Measurements from ENCODE around the gene CAPN9. TPM values are rescaled to one million over a fixed set of nuclear protein-coding genes. Genes with fewer than 3 reads are reported as not detected.

Gene CAPN9
- total and polyA plus RNA-seq, 9 of the 15 experiments (the other 6 are each of a cell fraction or from before 2014, with no cell fraction given): not detected

DNA sequence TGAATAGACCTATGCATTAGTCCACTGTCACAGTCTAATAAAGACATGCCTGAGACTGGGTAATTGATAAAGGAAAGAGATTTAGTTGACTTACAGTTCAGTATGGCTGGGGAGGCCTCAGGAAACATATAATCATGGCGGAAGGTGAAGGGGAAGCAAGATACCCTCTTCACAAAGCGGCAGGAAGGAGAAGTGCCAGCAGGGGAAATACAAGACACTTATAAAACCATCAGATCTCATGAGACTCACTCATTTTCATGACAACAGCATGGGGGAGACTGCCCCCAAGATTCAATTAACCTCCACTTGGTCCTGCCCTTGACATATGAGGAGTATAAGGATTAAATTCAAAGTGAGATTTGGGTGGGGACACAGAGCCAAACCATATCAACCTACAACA, 59.4 kb downstream of the CAPN9 start:
- in situ Hi-C loops (cut with MboI): loop anchor here (10.0 kb wide), 1 partner anchor 798 kb away; no protein-coding TSS in a partner anchor
- H2AFZ ChIP-seq (ENCODE audit: low read depth, low read length): no peak overlapping the region
- no peak overlapping the region for H3K4me2 ChIP-seq (ENCODE audit: insufficient read depth, low read length)
- no peaks in the 10 kb centered on the region for H3K9me3 ChIP-seq (replicated peaks; ENCODE audit: control insufficient read depth, insufficient read depth, low read depth, low read length)
- no peaks in the 10 kb centered on the region for H3K4me1 ChIP-seq (replicated peaks in 1 of 2; ENCODE audit: control insufficient read depth in 2 of 2, insufficient read depth in 2 of 2, low read length in 2 of 2)
- no peaks in the 10 kb centered on the region for H4K20me1 ChIP-seq (replicated peaks; ENCODE audit: control insufficient read depth, insufficient read depth, low read length)
- H3K4me3 ChIP-seq: no peak overlapping the region
- H3K9me1 ChIP-seq (ENCODE audit: control insufficient read depth, insufficient read depth, low read length): no peaks in the 10 kb centered on the region
- BruUV-seq (replicated peaks): no TSS peak
- no peak overlapping the region for H3K27ac ChIP-seq (ENCODE audit: extremely low read depth, low read depth, low read length)
- peaks cover 0 to 26% of the 10 kb centered on the region in 2 experiments; a peak in 2 of 5 replicates for H3K27me3 ChIP-seq (ENCODE audit: control insufficient read depth in 2 of 2, insufficient read depth in 2 of 2, low read length in 2 of 2)
- intact Hi-C loops (cut with micrococcal nuclease): no loop called here
- WGBS (ENCODE audit: insufficient coverage, low coverage, missing lambda C conversion rate): 4% methylated on average over 2 of the region's 2 CpGs
- no peaks in the 10 kb centered on the region for H3K79me2 ChIP-seq (ENCODE audit: control insufficient read depth, insufficient read depth, low read length)
- DNase-seq (ENCODE audit: extremely low read depth in 1 of 4, low spot score in 3 of 4) (no peak), FAIRE-seq (no peak), ATAC-seq (no peak)
- CTCF ChIA-PET (ENCODE audit: low intra/inter-chr PET ratio): no interaction called here
- no peak overlapping the region for H3K9ac ChIP-seq (ENCODE audit: insufficient read depth in 1 of 2, low read depth in 2 of 2, low read length in 2 of 2)
- POLR2A ChIA-PET: no interaction called here
- H3K36me3 ChIP-seq (ENCODE audit: control insufficient read depth, insufficient read depth, low read length): no peaks in the 10 kb centered on the region
- TF ChIP-seq, protein P1, sequence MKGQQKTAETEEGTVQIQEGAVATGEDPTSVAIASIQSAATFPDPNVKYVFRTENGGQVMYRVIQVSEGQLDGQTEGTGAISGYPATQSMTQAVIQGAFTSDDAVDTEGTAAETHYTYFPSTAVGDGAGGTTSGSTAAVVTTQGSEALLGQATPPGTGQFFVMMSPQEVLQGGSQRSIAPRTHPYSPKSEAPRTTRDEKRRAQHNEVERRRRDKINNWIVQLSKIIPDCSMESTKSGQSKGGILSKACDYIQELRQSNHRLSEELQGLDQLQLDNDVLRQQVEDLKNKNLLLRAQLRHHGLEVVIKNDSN (CRISPR knock-in tag; IDR thresholded peaks at IDR 0.05): no peak
- TF ChIP-seq KDM5B (IDR thresholded peaks at IDR 0.05; ENCODE audit: insufficient replicate concordance, low read depth, low read length) (no peak), BACH1 (tag; IDR thresholded peaks at IDR 0.05) (no peak), ZNF77 (CRISPR knock-in tag; IDR thresholded peaks at IDR 0.05) (no peak), SREBF1 (IDR thresholded peaks at IDR 0.05; ENCODE audit: borderline replicate concordance, low read depth, low read length) (no peak), ZNF589 (CRISPR knock-in tag; IDR thresholded peaks at IDR 0.05; ENCODE audit: low read depth) (no peak), PURB (CRISPR knock-in tag; IDR thresholded peaks at IDR 0.05; ENCODE audit: low read depth) (no peak), ZNF165 (CRISPR knock-in tag; IDR thresholded peaks at IDR 0.05; ENCODE audit: borderline replicate concordance) (no peak), ETV5 (CRISPR knock-in tag; IDR thresholded peaks at IDR 0.05; ENCODE audit: low read depth) (no peak)
- TF ChIP-seq, protein P2, sequence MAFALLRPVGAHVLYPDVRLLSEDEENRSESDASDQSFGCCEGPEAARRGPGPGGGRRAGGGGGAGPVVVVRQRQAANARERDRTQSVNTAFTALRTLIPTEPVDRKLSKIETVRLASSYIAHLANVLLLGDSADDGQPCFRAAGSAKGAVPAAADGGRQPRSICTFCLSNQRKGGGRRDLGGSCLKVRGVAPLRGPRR (CRISPR knock-in tag; IDR thresholded peaks at IDR 0.05): no peak
- TF ChIP-seq, protein P3, sequence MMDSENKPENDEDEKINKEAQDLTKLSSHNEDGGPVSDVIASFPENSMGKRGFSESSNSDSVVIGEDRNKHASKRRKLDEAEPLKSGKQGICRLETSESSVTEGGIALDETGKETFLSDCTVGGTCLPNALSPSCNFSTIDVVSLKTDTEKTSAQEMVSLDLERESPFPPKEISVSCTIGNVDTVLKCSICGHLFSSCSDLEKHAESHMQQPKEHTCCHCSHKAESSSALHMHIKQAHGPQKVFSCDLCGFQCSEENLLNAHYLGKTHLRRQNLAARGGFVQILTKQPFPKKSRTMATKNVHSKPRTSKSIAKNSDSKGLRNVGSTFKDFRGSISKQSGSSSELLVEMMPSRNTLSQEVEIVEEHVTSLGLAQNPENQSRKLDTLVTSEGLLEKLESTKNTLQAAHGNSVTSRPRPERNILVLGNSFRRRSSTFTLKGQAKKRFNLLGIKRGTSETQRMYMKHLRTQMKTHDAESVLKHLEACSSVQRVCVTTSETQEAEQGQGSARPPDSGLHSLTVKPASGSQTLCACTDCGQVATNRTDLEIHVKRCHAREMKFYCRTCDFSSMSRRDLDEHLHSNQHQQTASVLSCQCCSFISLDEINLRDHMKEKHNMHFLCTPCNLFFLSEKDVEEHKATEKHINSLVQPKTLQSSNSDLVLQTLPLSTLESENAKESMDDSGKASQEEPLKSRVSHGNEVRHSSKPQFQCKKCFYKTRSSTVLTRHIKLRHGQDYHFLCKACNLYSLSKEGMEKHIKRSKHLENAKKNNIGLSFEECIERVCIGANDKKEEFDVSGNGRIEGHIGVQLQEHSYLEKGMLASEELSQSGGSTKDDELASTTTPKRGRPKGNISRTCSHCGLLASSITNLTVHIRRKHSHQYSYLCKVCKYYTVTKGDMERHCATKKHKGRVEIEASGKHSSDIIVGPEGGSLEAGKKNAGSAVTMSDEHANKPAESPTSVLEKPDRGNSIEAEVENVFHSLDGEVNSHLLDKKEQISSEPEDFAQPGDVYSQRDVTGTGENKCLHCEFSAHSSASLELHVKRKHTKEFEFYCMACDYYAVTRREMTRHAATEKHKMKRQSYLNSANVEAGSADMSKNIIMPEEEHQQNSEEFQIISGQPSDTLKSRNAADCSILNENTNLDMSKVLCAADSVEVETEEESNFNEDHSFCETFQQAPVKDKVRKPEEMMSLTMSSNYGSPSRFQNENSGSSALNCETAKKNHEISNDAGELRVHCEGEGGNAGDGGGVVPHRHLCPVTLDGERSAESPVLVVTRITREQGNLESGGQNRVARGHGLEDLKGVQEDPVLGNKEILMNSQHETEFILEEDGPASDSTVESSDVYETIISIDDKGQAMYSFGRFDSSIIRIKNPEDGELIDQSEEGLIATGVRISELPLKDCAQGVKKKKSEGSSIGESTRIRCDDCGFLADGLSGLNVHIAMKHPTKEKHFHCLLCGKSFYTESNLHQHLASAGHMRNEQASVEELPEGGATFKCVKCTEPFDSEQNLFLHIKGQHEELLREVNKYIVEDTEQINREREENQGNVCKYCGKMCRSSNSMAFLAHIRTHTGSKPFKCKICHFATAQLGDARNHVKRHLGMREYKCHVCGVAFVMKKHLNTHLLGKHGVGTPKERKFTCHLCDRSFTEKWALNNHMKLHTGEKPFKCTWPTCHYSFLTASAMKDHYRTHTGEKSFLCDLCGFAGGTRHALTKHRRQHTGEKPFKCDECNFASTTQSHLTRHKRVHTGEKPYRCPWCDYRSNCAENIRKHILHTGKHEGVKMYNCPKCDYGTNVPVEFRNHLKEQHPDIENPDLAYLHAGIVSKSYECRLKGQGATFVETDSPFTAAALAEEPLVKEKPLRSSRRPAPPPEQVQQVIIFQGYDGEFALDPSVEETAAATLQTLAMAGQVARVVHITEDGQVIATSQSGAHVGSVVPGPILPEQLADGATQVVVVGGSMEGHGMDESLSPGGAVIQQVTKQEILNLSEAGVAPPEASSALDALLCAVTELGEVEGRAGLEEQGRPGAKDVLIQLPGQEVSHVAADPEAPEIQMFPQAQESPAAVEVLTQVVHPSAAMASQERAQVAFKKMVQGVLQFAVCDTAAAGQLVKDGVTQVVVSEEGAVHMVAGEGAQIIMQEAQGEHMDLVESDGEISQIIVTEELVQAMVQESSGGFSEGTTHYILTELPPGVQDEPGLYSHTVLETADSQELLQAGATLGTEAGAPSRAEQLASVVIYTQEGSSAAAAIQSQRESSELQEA (IDR thresholded peaks at IDR 0.05; ENCODE audit: low read depth): no peak
- TF ChIP-seq, protein P4, sequence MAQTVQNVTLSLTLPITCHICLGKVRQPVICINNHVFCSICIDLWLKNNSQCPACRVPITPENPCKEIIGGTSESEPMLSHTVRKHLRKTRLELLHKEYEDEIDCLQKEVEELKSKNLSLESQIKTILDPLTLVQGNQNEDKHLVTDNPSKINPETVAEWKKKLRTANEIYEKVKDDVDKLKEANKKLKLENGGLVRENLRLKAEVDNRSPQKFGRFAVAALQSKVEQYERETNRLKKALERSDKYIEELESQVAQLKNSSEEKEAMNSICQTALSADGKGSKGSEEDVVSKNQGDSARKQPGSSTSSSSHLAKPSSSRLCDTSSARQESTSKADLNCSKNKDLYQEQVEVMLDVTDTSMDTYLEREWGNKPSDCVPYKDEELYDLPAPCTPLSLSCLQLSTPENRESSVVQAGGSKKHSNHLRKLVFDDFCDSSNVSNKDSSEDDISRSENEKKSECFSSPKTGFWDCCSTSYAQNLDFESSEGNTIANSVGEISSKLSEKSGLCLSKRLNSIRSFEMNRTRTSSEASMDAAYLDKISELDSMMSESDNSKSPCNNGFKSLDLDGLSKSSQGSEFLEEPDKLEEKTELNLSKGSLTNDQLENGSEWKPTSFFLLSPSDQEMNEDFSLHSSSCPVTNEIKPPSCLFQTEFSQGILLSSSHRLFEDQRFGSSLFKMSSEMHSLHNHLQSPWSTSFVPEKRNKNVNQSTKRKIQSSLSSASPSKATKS (CRISPR knock-in tag; IDR thresholded peaks at IDR 0.05): no peak
